Measurements from ENCODE around the gene CNOT9. TPM values are rescaled to one million over a fixed set of nuclear protein-coding genes. Genes with fewer than 3 reads are reported as not detected.
A peak's percentile ranks its signal among the peaks of the same experiment; 100 is the strongest.

Gene CNOT9
- total RNA-seq, 1 experiment from 2014 or later, result 73.0 TPM

- DNase-seq (ENCODE audit: low read depth, low spot score) (no peak), ATAC-seq (peak; percentile 78)
- in situ Hi-C loops (cut with HindIII; ENCODE audit: low pct_unique_long_range_greater_than_20kb, low sequenced_read_pairs), result no loop called here
- no peaks in the 10 kb centered on the region for H3K27me3 ChIP-seq (ENCODE audit: control insufficient read depth, insufficient read depth, low read length)
- H3K4me1 ChIP-seq (ENCODE audit: control insufficient read depth, insufficient read depth, low read length), result peaks cover 18% of the 10 kb centered on the region
- peak overlapping the region; percentile 81 to 95 for H3K4me3 ChIP-seq (ENCODE audit: low read depth in 2 of 2, low read length in 2 of 2)
- TF ChIP-seq POLR2AphosphoS5 (IDR thresholded peaks at IDR 0.05; ENCODE audit: low read depth, low read length) (no peak), TCF7L2 (IDR thresholded peaks at IDR 0.05; ENCODE audit: low read depth, low read length) (no peak), CTCF (IDR thresholded peaks at IDR 0.05) (no peak), REST (IDR thresholded peaks at IDR 0.05; ENCODE audit: insufficient read depth in 1 of 2, low read depth in 2 of 2, low read length in 1 of 2) (no peak), SIN3A (IDR thresholded peaks at IDR 0.05; ENCODE audit: borderline replicate concordance, insufficient read depth, low read depth, low read length) (no peak)
- POLR2A ChIA-PET, result no interaction called here
- no TSS peak for BruUV-seq (replicated peaks)
- no peaks in the 10 kb centered on the region for H3K9me3 ChIP-seq (ENCODE audit: control insufficient read depth, insufficient read depth, low read depth, low read length)
- peaks cover 11% of the 10 kb centered on the region for H3K36me3 ChIP-seq (ENCODE audit: control insufficient read depth, insufficient read depth, low read length)
- CTCF ChIA-PET, result no interaction called here
- H3K27ac ChIP-seq (ENCODE audit: low read length), result peak overlapping the region; percentile 92
- intact Hi-C loops (cut with micrococcal nuclease; ENCODE audit: unreplicated experiment), result no loop called here
Measured at GRCh38 chr2:218567797-218568189, 846 bp upstream of the CNOT9 start.

- Histone ChIP-seq H3K9me3 (ENCODE audit: control insufficient read depth, insufficient read depth, low read depth, low read length) (no peaks in the 10 kb centered on the region), H3K27me3 (ENCODE audit: control insufficient read depth, insufficient read depth, low read length) (no peaks in the 10 kb centered on the region), H3K4me1 (ENCODE audit: control insufficient read depth, insufficient read depth, low read length) (peaks cover 18% of the 10 kb centered on the region), H3K36me3 (ENCODE audit: control insufficient read depth, insufficient read depth, low read length) (peaks cover 11% of the 10 kb centered on the region), H3K27ac (ENCODE audit: low read length) (peak overlapping the region; percentile 97), H3K4me3 (ENCODE audit: low read depth in 2 of 2, low read length in 2 of 2) (peak overlapping the region; percentile 95)
- TF ChIP-seq REST (IDR thresholded peaks at IDR 0.05; ENCODE audit: insufficient read depth in 1 of 2, low read depth in 2 of 2, low read length in 1 of 2) (no peak), TCF7L2 (IDR thresholded peaks at IDR 0.05; ENCODE audit: low read depth, low read length) (0 out of 2 replicates have a peak, but pooled peaks have one; percentile 23)
- POLR2A ChIA-PET, result no interaction called here
- intact Hi-C loops (cut with micrococcal nuclease; ENCODE audit: unreplicated experiment) (no loop called here), in situ Hi-C loops (cut with HindIII; ENCODE audit: low pct_unique_long_range_greater_than_20kb, low sequenced_read_pairs) (no loop called here)
- BruUV-seq (replicated peaks), result no TSS peak
- ATAC-seq, result peak; percentile 34
- CTCF ChIA-PET, result no interaction called here
- DNase-seq (ENCODE audit: low read depth, low spot score), result no peak
Measured at GRCh38 chr2:218569038-218569431, 396 bp downstream of the CNOT9 start.

Measured in Panc1 (cell line).